Naive thymus-derived CD8-positive, alpha-beta T cell (primary cell): ENCODE data around the gene ANAPC2. TPM values are rescaled to one million over a fixed set of nuclear protein-coding genes. Genes with fewer than 3 reads are reported as not detected.

ENCODE experiments used
- ATAC-seq, 2 donors: fragments of 150-1000 bp; cut with Tn5 transposase in 1 of 2; sonication (Bioruptor Pico), chemical (Tn5 transposase) in 1 of 2; 1 replicate in 1 of 2; 2 replicates in 1 of 2; pipeline ENCODE4 v1.10.0; 2021; ENCODE audit warnings: mild to moderate bottlenecking in 2 of 2, moderate library complexity in 2 of 2
- POLR2A ChIA-PET: fragments of 350-600 bp; sonication (Branson Sonifier 250); formaldehyde crosslinking; loops from one replicate; lab custom pipeline; 2021; ENCODE audit warnings: antibody characterized with exemption; lab: Charles Lee
- DNase-seq, 10 donors: peaks; one replicate each; pipeline versions ENCODE4 v3.0.0 to v3.0.0-alpha.2; 2020 to 2022
- H3K27ac Mint-ChIP-seq, 10 donors: one replicate each; pipeline ENCODE4 v1.8.0; 2020 to 2022; ENCODE audit warnings: mild to moderate bottlenecking in 10 of 10, mixed read lengths in 10 of 10, moderate library complexity in 4 of 10, inconsistent platforms in 1 of 10
- H3K27me3 Mint-ChIP-seq, 5 donors: one replicate each; pipeline ENCODE4 v1.8.0; 2021 to 2022; ENCODE audit warnings: mixed read lengths in 5 of 5
- H3K36me3 Mint-ChIP-seq, 3 donors: one replicate each; pipeline ENCODE4 v1.8.0; 2020 to 2022; ENCODE audit warnings: mixed read lengths in 3 of 3, mild to moderate bottlenecking in 2 of 3, inconsistent platforms in 1 of 3
- H3K4me1 Mint-ChIP-seq, 4 donors: one replicate each; pipeline ENCODE4 v1.8.0; 2021 to 2022; ENCODE audit warnings: mixed read lengths in 4 of 4
- H3K4me3 Mint-ChIP-seq, 10 donors: one replicate each; pipeline ENCODE4 v1.8.0; 2020 to 2022; ENCODE audit warnings: mild to moderate bottlenecking in 10 of 10, mixed read lengths in 10 of 10, moderate library complexity in 6 of 10, inconsistent platforms in 1 of 10
- H3K9me3 Mint-ChIP-seq, 9 donors: one replicate each; pipeline ENCODE4 v1.8.0; 2020 to 2022; ENCODE audit warnings: mixed read lengths in 9 of 9, mild to moderate bottlenecking in 3 of 9, inconsistent platforms in 1 of 9, moderate library complexity in 1 of 9
- polyA plus RNA-seq, 3 donors: library from polyadenylated mRNA; unstranded; fragments of 300-500 nt; fragmentation: Illumina TruSeq; gene quantifications; one replicate each; pipeline ENCODE4 v1.2.3, GENCODE V29; 2021
- total RNA-seq, 8 experiments: library from RNA in 2 of 8; stranded (reverse) in 2 of 8; gene quantifications; one replicate each; pipeline ENCODE4 v1.2.3 and lab custom pipeline; 2021 to 2026

ANAPC2 gene, protein sequence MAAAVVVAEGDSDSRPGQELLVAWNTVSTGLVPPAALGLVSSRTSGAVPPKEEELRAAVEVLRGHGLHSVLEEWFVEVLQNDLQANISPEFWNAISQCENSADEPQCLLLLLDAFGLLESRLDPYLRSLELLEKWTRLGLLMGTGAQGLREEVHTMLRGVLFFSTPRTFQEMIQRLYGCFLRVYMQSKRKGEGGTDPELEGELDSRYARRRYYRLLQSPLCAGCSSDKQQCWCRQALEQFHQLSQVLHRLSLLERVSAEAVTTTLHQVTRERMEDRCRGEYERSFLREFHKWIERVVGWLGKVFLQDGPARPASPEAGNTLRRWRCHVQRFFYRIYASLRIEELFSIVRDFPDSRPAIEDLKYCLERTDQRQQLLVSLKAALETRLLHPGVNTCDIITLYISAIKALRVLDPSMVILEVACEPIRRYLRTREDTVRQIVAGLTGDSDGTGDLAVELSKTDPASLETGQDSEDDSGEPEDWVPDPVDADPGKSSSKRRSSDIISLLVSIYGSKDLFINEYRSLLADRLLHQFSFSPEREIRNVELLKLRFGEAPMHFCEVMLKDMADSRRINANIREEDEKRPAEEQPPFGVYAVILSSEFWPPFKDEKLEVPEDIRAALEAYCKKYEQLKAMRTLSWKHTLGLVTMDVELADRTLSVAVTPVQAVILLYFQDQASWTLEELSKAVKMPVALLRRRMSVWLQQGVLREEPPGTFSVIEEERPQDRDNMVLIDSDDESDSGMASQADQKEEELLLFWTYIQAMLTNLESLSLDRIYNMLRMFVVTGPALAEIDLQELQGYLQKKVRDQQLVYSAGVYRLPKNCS
- total RNA-seq (100 to 1,000 TPM; 143 to 146 TPM), polyA plus RNA-seq (1 to 10 TPM; 3.4 to 5.9 (median 4.3) TPM), total RNA-seq (lab: John Stamatoyannopoulos, UW) (70.0 to 98.1 (median 86.5) reads per million in 6 experiments)

DNA sequence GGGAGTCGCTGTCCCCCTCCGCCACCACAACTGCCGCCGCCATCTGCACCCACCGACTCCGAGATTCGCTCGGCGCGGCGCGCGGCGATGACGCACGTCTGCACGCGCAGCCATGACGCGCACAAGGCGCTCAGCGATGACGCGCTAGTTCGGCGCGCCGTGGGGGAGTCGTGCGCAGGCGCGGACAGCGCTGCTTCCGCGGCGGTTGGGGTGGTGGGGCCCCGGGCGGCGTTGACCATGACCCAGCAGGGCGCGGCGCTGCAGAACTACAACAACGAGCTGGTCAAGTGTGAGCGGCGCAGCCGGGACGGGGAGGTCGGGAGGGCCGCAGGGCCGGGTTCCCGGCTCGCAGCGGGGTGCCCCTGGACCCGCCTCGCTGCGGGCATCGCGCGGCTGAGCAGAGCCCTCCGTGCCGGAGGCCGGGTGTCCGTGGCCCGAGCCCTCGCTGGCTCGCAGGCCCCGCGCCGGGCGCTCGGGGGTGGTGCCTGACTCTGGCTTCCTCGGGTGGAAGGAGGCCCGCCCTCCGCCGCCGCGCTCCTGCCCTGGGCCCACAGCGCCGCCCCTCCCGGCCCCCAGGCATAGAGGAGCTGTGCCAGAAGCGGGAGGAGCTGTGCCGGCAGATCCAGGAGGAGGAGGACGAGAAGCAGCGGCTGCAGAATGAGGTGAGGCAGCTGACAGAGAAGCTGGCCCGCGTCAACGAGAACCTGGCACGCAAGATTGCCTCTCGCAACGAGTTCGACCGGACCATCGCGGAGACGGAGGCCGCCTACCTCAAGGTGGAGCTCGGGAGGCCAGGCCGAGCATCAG is at the start of gene ANAPC2, which contains the start of gene SSNA1:
Gene ANAPC2 (minus strand): TSS at position 71 of the 807 bp plus-strand sequence. CDS start 28 bp downstream, at position 43.
Gene SSNA1 (plus strand): TSS at position 187 of the 807 bp plus-strand sequence. CDS start 51 bp downstream, at position 238.
- Mint-ChIP-seq H3K4me3 (peak within 1 kb of the TSS; percentile 87 to 96 (median 92)), H3K9me3 (no peaks in the 10 kb centered on the region), H3K4me1 (peaks cover 8 to 50% (median 41%) of the 10 kb centered on the region in 4 donors), H3K36me3 (peaks cover 0 to 16% (median 4%) of the 10 kb centered on the region in 3 donors), H3K27ac (peak within 1 kb of the TSS; percentile 83 to 98 (median 94)), H3K27me3 (no peaks in the 10 kb centered on the region)
- peak; percentile 79 for ATAC-seq
- peak; percentile 83 to 95 (median 94) for DNase-seq
- POLR2A ChIA-PET = interaction anchor here (0.8 to 8.1 kb wide), 22 partner anchors 13 to 286 kb away, joined by 3 to 135 read pairs (median 4); partner anchors contain the start of genes CYSRT1, LRRC26, MAN1B1 and NDOR1

- Mint-ChIP-seq H3K4me1 (peaks cover 6 to 31% (median 17%) of the 10 kb centered on the region in 4 donors), H3K9me3 (no peaks in the 10 kb centered on the region), H3K27ac (no peak overlapping the region), H3K27me3 (peaks cover 0 to 14% (median 0%) of the 10 kb centered on the region in 5 donors), H3K4me3 (peak overlapping the region in 2 of 10 donors; percentile 44 to 48), H3K36me3 (no peaks in the 10 kb centered on the region)
- POLR2A ChIA-PET = interaction anchor here (0.6 to 8.9 kb wide), 17 partner anchors 9 to 383 kb away, joined by 3 to 139 read pairs (median 4); partner anchors contain the start of genes ANAPC2, DPP7, EXD3 and MAN1B1
- DNase-seq = no peak
- ATAC-seq = no peak
These were observed 48.6 kb upstream of the ANAPC2 start for GRCh38 chr9:137236936-137237421.

GRCh38 chr9:137236238-137236935 is 48.0 kb upstream of the ANAPC2 start:
- H3K4me3 Mint-ChIP-seq = peak overlapping the region in 3 of 10 donors; percentile 9 to 48 (median 44)
- H3K27me3 Mint-ChIP-seq = peaks cover 0 to 18% (median 0%) of the 10 kb centered on the region in 5 donors
- H3K9me3 Mint-ChIP-seq = no peaks in the 10 kb centered on the region
- H3K27ac Mint-ChIP-seq = peak overlapping the region in 1 of 10 donors; percentile 25
- DNase-seq (peak; percentile 84 to 94 (median 89)), ATAC-seq (peak; percentile 28 to 31)
- peaks cover 5 to 31% (median 17%) of the 10 kb centered on the region in 4 donors for H3K4me1 Mint-ChIP-seq
- no peaks in the 10 kb centered on the region for H3K36me3 Mint-ChIP-seq
- POLR2A ChIA-PET = interaction anchor here (0.5 to 1.7 kb wide), 14 partner anchors 8 to 383 kb away, joined by 3 to 12 read pairs (median 4); partner anchors contain the start of genes ANAPC2, DPP7, EXD3 and MAN1B1

DNA sequence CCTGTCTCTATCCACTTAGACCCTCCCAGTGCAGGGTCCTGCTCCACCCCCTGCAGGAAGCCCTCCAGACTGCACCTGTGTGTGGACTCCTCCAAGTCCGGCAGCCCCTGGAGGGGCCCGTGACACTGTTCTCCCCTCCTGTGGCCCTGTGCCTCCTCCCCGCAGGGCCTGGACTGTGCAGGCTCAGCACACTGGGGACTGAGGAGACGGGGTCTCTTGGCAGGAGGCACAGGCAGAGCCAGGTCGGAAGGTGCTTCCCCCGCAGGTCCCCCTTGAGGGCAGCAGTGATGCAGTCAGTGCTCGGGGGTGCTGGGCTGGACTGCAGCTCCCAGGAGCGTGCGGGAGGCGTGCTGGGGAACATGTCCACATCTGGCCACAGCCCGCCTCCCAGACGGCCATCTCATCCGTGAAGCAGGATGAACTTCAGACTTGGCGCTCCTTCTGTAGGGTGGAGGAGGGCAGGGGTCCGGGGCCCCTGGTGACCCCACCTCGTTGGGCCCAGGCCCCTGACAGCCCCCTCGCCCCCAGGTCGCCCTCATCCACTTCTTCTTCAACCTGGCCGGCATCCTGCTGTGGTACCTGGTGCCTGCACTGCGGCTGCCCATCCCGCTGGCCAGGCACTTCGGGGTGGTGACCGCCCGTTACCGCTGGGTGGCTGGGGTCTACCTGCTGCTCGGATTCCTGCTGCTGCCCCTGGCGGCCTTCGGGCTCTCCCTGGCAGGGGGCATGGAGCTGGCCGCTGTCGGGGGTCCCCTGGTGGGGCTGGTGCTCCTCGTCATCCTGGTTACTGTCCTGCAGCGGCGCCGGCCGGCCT is 47.3 kb upstream of the ANAPC2 start:
- peaks cover 0 to 18% (median 0%) of the 10 kb centered on the region in 5 donors for H3K27me3 Mint-ChIP-seq
- no peak overlapping the region for H3K27ac Mint-ChIP-seq
- POLR2A ChIA-PET = interaction anchor here (0.9 to 1.7 kb wide), 7 partner anchors 12 to 384 kb away, joined by 3 to 7 read pairs (median 4); partner anchors contain the start of genes EXD3, MAN1B1, NELFB and NOXA1
- no peak for ATAC-seq
- no peaks in the 10 kb centered on the region for H3K36me3 Mint-ChIP-seq
- no peak overlapping the region for H3K4me3 Mint-ChIP-seq
- no peak for DNase-seq
- no peaks in the 10 kb centered on the region for H3K9me3 Mint-ChIP-seq
- H3K4me1 Mint-ChIP-seq = peaks cover 5 to 28% (median 14%) of the 10 kb centered on the region in 4 donors

- H3K9me3 Mint-ChIP-seq = no peaks in the 10 kb centered on the region
These were observed 46.5 kb upstream of the ANAPC2 start for GRCh38 chr9:137234758-137235423.

DNA sequence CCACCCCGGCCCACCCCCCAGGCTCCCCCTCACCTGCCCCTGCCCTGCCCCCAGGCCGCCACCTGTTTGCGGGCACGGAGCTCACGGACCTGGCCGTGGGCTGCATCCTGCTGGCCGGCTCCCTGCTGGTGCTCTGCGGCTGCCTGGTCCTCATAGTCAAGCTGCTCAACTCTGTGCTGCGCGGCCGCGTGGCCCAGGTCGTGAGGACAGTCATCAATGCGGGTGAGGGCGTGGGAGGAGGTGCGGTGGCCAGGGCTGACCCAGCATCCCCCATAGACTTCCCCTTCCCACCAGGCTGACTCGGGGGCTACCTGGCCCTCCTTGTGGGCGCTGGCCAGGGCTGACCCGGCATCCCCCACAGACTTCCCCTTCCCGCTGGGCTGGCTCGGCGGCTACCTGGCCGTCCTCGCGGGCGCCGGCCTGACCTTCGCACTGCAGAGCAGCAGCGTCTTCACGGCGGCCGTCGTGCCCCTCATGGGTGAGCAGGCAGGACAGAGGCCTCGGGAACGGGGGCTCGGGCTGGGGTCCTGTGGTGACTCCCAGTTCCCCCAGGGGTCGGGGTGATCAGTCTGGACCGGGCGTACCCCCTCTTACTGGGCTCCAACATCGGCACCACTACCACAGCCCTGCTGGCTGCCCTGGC is 45.8 kb upstream of the ANAPC2 start:
- H3K4me3 Mint-ChIP-seq = no peak overlapping the region
- no peaks in the 10 kb centered on the region for H3K36me3 Mint-ChIP-seq
- POLR2A ChIA-PET = interaction anchor here (1.4 kb wide), 1 partner anchor 21 kb away, joined by 5 read pairs; the partner anchor contains the start of gene NELFB
- DNase-seq (no peak), ATAC-seq (no peak)
- peaks cover 5 to 19% (median 12%) of the 10 kb centered on the region in 4 donors for H3K4me1 Mint-ChIP-seq
- peaks cover 0 to 18% (median 0%) of the 10 kb centered on the region in 5 donors for H3K27me3 Mint-ChIP-seq
- no peaks in the 10 kb centered on the region for H3K9me3 Mint-ChIP-seq
- no peak overlapping the region for H3K27ac Mint-ChIP-seq

More at GRCh38 chr9:137234758-137235423, 46.5 kb upstream of the ANAPC2 start:
- Mint-ChIP-seq H3K27me3 (peaks cover 0 to 18% (median 0%) of the 10 kb centered on the region in 5 donors), H3K27ac (peak overlapping the region in 1 of 10 donors; percentile 11), H3K4me3 (peak overlapping the region in 1 of 10 donors; percentile 29), H3K36me3 (no peaks in the 10 kb centered on the region), H3K4me1 (peaks cover 5 to 26% (median 14%) of the 10 kb centered on the region in 4 donors)
- POLR2A ChIA-PET = interaction anchor here (0.9 to 1.4 kb wide), 2 partner anchors 11 to 20 kb away, joined by 3 to 5 read pairs; partner anchors contain the start of gene NELFB
- ATAC-seq (no peak), DNase-seq (no peak)

DNA sequence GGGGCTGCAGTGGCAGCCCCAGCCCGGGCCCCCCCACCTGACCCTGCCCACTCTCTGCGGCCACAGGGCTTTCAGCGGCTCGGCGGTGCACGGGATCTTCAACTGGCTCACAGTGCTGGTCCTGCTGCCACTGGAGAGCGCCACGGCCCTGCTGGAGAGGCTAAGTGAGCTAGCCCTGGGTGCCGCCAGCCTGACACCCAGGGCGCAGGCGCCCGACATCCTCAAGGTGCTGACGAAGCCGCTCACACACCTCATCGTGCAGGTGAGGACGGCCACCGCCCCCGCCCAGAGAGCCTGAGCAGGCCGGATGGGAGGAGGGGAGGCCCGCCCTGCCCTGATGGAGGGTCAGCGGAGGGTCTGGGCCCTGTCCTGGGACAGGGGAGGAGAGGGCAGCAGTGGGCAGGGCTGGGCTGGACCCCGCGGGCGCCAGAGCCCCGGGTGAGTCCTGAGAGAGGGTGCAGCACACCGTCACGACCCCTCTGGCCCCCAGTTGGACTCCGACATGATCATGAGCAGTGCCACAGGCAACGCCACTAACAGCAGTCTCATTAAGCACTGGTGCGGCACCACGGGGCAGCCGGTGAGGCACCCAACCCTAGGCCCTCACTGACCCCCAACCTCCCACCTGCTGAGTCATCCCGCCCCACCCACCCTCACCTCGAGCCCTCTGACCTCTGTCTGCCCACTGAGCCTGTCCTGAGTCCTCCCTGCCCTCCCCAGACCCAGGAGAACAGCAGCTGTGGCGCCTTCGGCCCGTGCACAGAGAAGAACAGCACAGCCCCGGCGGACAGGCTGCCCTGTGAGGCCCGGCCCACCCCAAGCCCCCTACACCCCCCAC is 45.0 kb upstream of the ANAPC2 start:
- H3K9me3 Mint-ChIP-seq = no peaks in the 10 kb centered on the region
- H3K4me1 Mint-ChIP-seq = peaks cover 5 to 13% (median 7%) of the 10 kb centered on the region in 4 donors
- peaks cover 0 to 18% (median 0%) of the 10 kb centered on the region in 5 donors for H3K27me3 Mint-ChIP-seq
- ATAC-seq = no peak
- H3K27ac Mint-ChIP-seq = no peak overlapping the region
- DNase-seq = no peak
- POLR2A ChIA-PET = no interaction called here
- no peaks in the 10 kb centered on the region for H3K36me3 Mint-ChIP-seq
- no peak overlapping the region for H3K4me3 Mint-ChIP-seq

DNA sequence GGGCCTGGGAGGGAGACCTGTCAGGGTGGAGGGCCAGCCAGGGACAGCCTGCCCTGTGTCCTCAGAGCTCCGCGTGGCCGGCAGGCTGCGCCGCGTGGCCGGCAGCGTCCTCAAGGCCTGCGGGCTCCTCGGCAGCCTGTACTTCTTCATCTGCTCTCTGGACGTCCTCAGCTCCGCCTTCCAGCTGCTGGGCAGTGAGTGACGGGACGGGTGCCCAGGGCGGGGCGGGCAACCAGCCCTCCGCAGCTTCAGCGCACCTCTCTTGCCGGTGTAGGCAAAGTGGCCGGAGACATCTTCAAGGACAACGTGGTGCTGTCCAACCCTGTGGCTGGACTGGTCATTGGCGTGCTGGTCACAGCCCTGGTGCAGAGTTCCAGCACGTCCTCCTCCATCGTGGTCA is 44.1 kb upstream of the ANAPC2 start:
- POLR2A ChIA-PET = no interaction called here
- Mint-ChIP-seq H3K4me3 (no peak overlapping the region), H3K27ac (no peak overlapping the region), H3K9me3 (no peaks in the 10 kb centered on the region), H3K27me3 (peaks cover 2 to 24% (median 3%) of the 10 kb centered on the region in 5 donors), H3K4me1 (peaks cover 5 to 13% (median 9%) of the 10 kb centered on the region in 4 donors), H3K36me3 (peaks cover 0 to 2% (median 1%) of the 10 kb centered on the region in 3 donors)
- DNase-seq (no peak), ATAC-seq (no peak)
